Left lung (tissue), 10 donors: ENCODE measurements around the gene ZNF30. TPM values are rescaled to one million over a fixed set of nuclear protein-coding genes. Genes with fewer than 3 reads are reported as not detected.
A peak's percentile ranks its signal among the peaks of the same experiment; 100 is the strongest.

Experiments used
- ATAC-seq: fragments of 200-7000 bp; cut with Tn5 transposase; one replicate; pipeline ENCODE4 v1.9.1; 2020; ENCODE audit warnings: moderate library complexity
- DNase-seq, 4 donors: peaks; one replicate each; pipeline ENCODE4 v3.0.0-alpha.2; 2013 to 2020
- H3K27ac ChIP-seq, 2 donors: fragments of 200-600 bp; sonication (generic) in 1 of 2; one replicate each; pipeline versions ENCODE4 v1.5.0 to v1.8.0; 2020 to 2021
- H3K27me3 ChIP-seq, 2 donors: fragments of 200-600 bp; sonication (generic) in 1 of 2; one replicate each; pipeline versions ENCODE4 v1.5.0 to v1.8.0; 2020 to 2021
- H3K36me3 ChIP-seq, 2 donors: fragments of 200-600 bp; sonication (generic) in 1 of 2; one replicate each; pipeline versions ENCODE4 v1.5.0 to v1.8.0; 2020 to 2021
- H3K4me1 ChIP-seq, 2 donors: fragments of 200-600 bp; one replicate each; pipeline ENCODE4 v1.8.0; 2021
- H3K4me3 ChIP-seq, 2 donors: fragments of 200-600 bp; sonication (generic) in 1 of 2; one replicate each; pipeline versions ENCODE4 v1.5.0 to v1.8.0; 2020 to 2021; ENCODE audit warnings: mild to moderate bottlenecking in 1 of 2
- H3K9me3 ChIP-seq, 2 donors: fragments of 200-600 bp; sonication (generic) in 1 of 2; one replicate each; pipeline versions ENCODE4 v1.5.0 to v1.8.0; 2020 to 2021
- CTCF ChIP-seq, 2 donors: fragments of 200-600 bp; sonication (generic) in 1 of 2; IDR thresholded peaks; one replicate each; pipeline versions ENCODE4 v1.5.0 to v1.8.0; 2021; ENCODE audit warnings: antibody characterized with exemption in 2 of 2
- intact Hi-C, 2 donors: fragments of 100-400 bp; cut with DNase I; formaldehyde crosslinking; loops; one replicate each; pipeline versions ENCODE4 v1.11.2 to v1.14.2; 2022
- polyA plus RNA-seq, 6 donors: library from polyadenylated mRNA; unstranded; fragments of 120-200 nt; gene quantifications; one replicate each; pipeline ENCODE4 v1.2.1, GENCODE V29; 2013; ENCODE audit not compliant: insufficient read length in 6 of 6
- total RNA-seq, 2 donors: library from RNA; stranded (reverse); fragmentation: NEBNext Ultra II Directional; extraction: Animal tissue kit (Norgen Biotek cat#: 25700); gene quantifications; one replicate each; pipeline ENCODE4 v1.2.1, GENCODE V29; 2021
- donor health status: DM: no; HTN: yes; CAD: no.
- donor health status: DM: no; HTN: no; CAD: no.

The ZNF30 gene
- total and polyA plus RNA-seq, 8 donors = 3.5 to 10.4 (median 7.5) TPM

DNA sequence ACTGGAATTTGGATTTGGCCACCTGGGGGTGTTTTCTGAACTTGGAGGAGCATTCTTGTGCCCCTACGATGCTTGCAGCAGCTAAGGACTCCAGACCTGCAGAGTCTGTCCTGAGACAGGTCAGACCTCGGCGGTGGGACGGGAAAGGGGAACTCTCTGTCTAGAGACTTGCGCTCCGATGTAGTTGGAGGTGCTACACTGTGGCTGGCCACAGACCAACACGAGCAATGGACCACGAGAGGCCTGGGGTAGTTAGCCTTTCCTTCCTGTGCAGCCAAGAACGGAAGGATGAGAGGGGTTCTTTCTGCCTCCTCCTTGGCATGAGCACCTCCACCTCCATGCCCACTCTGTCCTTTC is 67.6 kb downstream of the ZNF30 start:
- ATAC-seq = no peak
- Histone ChIP-seq H3K4me3 (no peak overlapping the region), H3K27ac (peak overlapping the region; percentile 70 to 76), H3K27me3 (no peaks in the 10 kb centered on the region), H3K4me1 (peaks cover 17 to 52% of the 10 kb centered on the region in 2 donors), H3K36me3 (no peaks in the 10 kb centered on the region), H3K9me3 (no peaks in the 10 kb centered on the region)
- intact Hi-C loops = no loop called here
- DNase-seq = no peak
- no peak for TF ChIP-seq CTCF (IDR thresholded peaks at IDR 0.05)

Other genes with a start within 250 kb of the ZNF30 start
- 1 to 10 TPM in 1 of 2 donors, under 1 TPM in 1; 0.47 to 1.7 TPM for gene SCGB2B2, start 249.7 kb upstream of the ZNF30 start, total RNA-seq
- gene SCGB2B2, start 249.7 kb upstream of the ZNF30 start, polyA plus RNA-seq = 1 to 10 TPM; 1.0 to 1.7 (median 1.4) TPM
- gene ZNF302, start 249.2 kb upstream of the ZNF30 start, total RNA-seq = 10 to 100 TPM; 23.8 to 24.9 TPM
- 10 to 100 TPM; 75.9 to 94.2 (median 83.0) TPM for gene ZNF302, start 249.2 kb upstream of the ZNF30 start, polyA plus RNA-seq
- 1 to 10 TPM; 7.8 to 8.5 TPM for gene ZNF181, start 192.7 kb upstream of the ZNF30 start, total RNA-seq
- gene ZNF181, start 192.7 kb upstream of the ZNF30 start, polyA plus RNA-seq = 10 to 100 TPM; 16.8 to 21.9 (median 19.8) TPM
- gene ZNF599, start 153.7 kb upstream of the ZNF30 start, total RNA-seq = 1 to 10 TPM; 6.4 to 6.6 TPM
- gene ZNF599, start 153.7 kb upstream of the ZNF30 start, polyA plus RNA-seq = 10 to 100 TPM; 12.7 to 15.5 (median 14.6) TPM
- 1 to 10 TPM; 8.5 to 9.9 TPM for gene ZNF792, start 37.3 kb downstream of the ZNF30 start, total RNA-seq
- 10 to 100 TPM in 2 of 6 donors, 1 to 10 TPM in 4; 8.0 to 10.8 (median 9.7) TPM for gene ZNF792, start 37.3 kb downstream of the ZNF30 start, polyA plus RNA-seq
- 100 to 1,000 TPM; 116 to 137 TPM for gene GRAMD1A, start 73.4 kb downstream of the ZNF30 start, total RNA-seq
- gene GRAMD1A, start 73.4 kb downstream of the ZNF30 start, polyA plus RNA-seq = 100 to 1,000 TPM in 5 of 6 donors, 10 to 100 TPM in 1; 92.7 to 136 (median 114) TPM
- 1 to 10 TPM; 7.7 to 9.7 TPM for gene SCN1B, start 103.6 kb downstream of the ZNF30 start, total RNA-seq
- gene SCN1B, start 103.6 kb downstream of the ZNF30 start, polyA plus RNA-seq = 1 to 10 TPM in 3 of 6 donors, under 1 TPM in 3; 0.82 to 1.6 (median 1.0) TPM
- 10 to 100 TPM; 16.8 to 40.3 TPM for gene HPN, start 114.8 kb downstream of the ZNF30 start, total RNA-seq
- 10 to 100 TPM; 25.6 to 44.7 (median 32.2) TPM for gene HPN, start 114.8 kb downstream of the ZNF30 start, polyA plus RNA-seq
- 100 to 1,000 TPM in 1 of 2 donors, 10 to 100 TPM in 1; 88.4 to 207 TPM for gene FXYD3, start 188.9 kb downstream of the ZNF30 start, total RNA-seq
- 10 to 100 TPM; 17.5 to 50.2 (median 21.1) TPM for gene FXYD3, start 188.9 kb downstream of the ZNF30 start, polyA plus RNA-seq
- 1 to 10 TPM; 1.8 to 2.5 TPM for gene LGI4, start 208.2 kb downstream of the ZNF30 start, total RNA-seq
- 1 to 10 TPM; 2.0 to 3.4 (median 2.7) TPM for gene LGI4, start 208.2 kb downstream of the ZNF30 start, polyA plus RNA-seq
- gene FXYD1, start 211.9 kb downstream of the ZNF30 start, total RNA-seq = 10 to 100 TPM; 20.1 to 24.0 TPM
- gene FXYD1, start 211.9 kb downstream of the ZNF30 start, polyA plus RNA-seq = 10 to 100 TPM; 50.5 to 67.0 (median 53.6) TPM
- not detected for gene FXYD7, start 216.4 kb downstream of the ZNF30 start, total RNA-seq
- gene FXYD7, start 216.4 kb downstream of the ZNF30 start, polyA plus RNA-seq = 1 to 10 TPM in 2 of 6 donors, under 1 TPM in 4; 0.55 to 1.3 (median 0.74) TPM
- 100 to 1,000 TPM; 111 to 123 TPM for gene FXYD5, start 227.8 kb downstream of the ZNF30 start, total RNA-seq
- gene FXYD5, start 227.8 kb downstream of the ZNF30 start, polyA plus RNA-seq = 10 to 100 TPM; 29.0 to 33.0 (median 31.3) TPM